ENCODE data around the gene EML3. TPM values are rescaled to one million over a fixed set of nuclear protein-coding genes. Genes with fewer than 3 reads are reported as not detected.

EML3 gene
- total and polyA plus RNA-seq, 2 of the 13 experiments (the other 11 are each of a cell fraction or from before 2014, with no cell fraction given): 10.6 to 12.3 TPM

- TF ChIP-seq IKZF5 (CRISPR knock-in tag; IDR thresholded peaks at IDR 0.05) (peak; percentile 78; the same call in 1 of the 2 replicates), TOPORS (CRISPR knock-in tag; IDR thresholded peaks at IDR 0.05) (peak; percentile 88), MYPOP (CRISPR knock-in tag; IDR thresholded peaks at IDR 0.05) (peak; percentile 47; the same call in 1 of the 2 replicates), ZNF414 (CRISPR knock-in tag; IDR thresholded peaks at IDR 0.05) (peak; percentile 74; the same call in 1 of the 2 replicates), ZNF20 (CRISPR knock-in tag; IDR thresholded peaks at IDR 0.05) (0 out of 2 replicates have a peak, but pooled peaks have one; percentile 54), U2AF1 (optimal IDR thresholded peaks at IDR 0.05; ENCODE audit: low read depth, low read length) (no peak), ZNF674 (CRISPR knock-in tag; IDR thresholded peaks at IDR 0.05; ENCODE audit: low read depth) (0 out of 2 replicates have a peak, but pooled peaks have one; percentile 71), DMAP1 (CRISPR knock-in tag; IDR thresholded peaks at IDR 0.05) (peak; percentile 92), NFIC (IDR thresholded peaks at IDR 0.05; ENCODE audit: low read length) (no peak), ATF6 (CRISPR knock-in tag; conservative IDR thresholded peaks at IDR 0.05) (no peak), SRY (CRISPR knock-in tag; IDR thresholded peaks at IDR 0.05) (no peak), IKZF1 (IDR thresholded peaks at IDR 0.05) (no peak), ZNF280B (CRISPR knock-in tag; IDR thresholded peaks at IDR 0.05; ENCODE audit: borderline replicate concordance) (peak; percentile 32; the same call in 1 of the 2 replicates), FOXA3 (CRISPR knock-in tag; IDR thresholded peaks at IDR 0.05) (peak; percentile 71)
Measured at GRCh38 chr11:62621567-62622470, 9.2 kb upstream of the EML3 start, which contains the start of gene B3GAT3 (continued).

Measured in HepG2 (cell line).